Stimulated activated CD8-positive, alpha-beta memory T cell treated with anti-CD3 and anti-CD28 coated beads, Interleukin-12 subunit alpha, Interleukin-12 subunit beta, amount 100 ng/mL, for 24 hours (primary cell): Measurements from ENCODE around the gene PI4KA.

Experiments used
- DNase-seq: peaks from one replicate; pipeline ENCODE4 v3.0.0-alpha.2; 2020; ENCODE audit errors: extremely low read depth

The PI4KA gene

DNA sequence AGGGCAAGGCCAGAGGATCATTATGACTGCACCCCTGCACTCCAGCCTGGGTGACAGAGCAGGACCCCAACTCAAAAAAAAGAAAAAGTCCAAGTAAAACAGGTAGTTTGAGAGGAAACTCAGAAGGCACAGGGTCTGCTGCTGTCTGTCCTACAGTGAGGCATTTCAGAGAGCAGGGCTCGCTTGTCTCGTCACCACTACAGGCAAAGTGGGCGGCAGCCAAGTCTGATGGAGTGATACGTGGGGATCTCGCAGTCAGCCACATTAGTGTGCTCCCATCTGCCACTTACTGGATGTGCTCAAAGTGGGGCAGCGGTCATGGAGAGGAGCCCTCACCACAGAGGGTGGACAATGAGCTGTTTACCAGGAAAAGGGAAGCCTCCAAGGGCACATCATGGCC is 42.1 kb downstream of the PI4KA start:
- no peak for DNase-seq

DNA sequence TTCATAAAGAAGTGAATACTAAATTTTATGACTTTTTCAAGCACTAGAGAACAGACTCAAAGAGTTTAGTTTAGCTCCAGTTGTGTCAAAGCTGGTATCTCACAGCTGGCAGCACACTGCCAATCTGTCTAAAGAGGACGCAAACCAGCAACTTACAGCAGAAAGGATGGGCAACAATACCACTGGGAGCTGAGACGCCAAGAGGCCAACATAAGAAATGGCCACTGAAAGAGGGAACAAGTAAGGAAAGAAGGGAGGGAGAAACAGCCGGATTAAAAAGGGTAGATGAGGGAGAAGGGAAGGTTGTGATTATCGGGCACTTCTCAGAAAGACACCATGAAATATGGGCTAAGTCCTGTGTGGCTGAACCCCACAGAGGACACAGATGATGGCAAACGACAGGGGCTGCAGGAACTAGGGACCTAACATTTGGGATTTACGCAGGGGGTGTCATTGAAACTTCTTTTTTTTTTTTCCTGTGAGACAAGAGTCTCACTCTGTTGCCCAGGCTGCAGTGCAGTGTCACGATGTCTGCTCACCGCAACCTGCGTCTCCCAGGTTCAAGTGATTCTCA is 43.0 kb downstream of the PI4KA start:
- DNase-seq: no peak

DNA sequence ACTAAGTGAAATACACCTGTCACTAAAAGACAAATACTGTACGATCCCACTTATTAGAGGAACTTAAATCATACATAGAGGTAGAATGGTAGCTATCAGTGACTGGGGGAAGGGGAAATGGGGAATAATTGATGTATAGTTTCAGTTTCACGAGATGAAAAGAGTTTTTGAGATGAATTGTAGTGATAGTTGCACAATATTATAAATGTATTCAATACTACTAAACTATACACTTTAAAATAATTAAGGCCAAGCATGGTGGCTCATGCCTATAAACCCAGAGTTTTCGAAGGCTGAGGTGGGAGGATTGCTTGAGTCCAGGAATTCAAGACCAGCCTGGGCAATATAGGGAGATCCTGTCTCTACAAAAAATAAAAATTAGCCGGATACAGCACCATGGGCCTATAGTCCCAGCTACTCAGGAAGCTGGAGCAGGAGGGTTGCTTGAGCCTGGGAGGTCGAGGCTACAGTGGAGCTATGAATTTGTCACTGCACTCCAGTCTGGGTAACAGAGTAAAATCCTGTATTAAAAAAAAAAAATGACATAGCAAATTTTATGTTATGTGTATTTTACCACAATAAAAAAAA is 44.3 kb downstream of the PI4KA start:
- DNase-seq: no peak

DNA sequence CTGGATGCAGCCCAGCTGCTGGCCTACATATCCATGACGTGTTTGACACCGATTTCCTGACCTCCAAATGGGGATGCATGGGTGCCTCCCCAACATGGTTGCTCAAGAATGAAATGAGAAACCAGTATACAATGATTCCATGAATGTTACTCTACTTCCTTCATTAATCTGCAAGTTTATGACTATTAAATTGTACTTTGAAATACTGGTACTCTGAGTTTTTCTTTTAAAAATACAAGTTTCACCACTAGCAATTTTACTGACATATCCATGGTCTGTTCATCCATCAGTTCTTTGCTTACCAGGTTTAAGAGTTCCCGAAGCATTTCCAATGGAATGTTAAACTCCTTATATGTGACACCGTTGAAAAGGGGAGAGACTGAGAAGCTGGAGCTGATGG is 45.6 kb downstream of the PI4KA start:
- no peak for DNase-seq

DNA sequence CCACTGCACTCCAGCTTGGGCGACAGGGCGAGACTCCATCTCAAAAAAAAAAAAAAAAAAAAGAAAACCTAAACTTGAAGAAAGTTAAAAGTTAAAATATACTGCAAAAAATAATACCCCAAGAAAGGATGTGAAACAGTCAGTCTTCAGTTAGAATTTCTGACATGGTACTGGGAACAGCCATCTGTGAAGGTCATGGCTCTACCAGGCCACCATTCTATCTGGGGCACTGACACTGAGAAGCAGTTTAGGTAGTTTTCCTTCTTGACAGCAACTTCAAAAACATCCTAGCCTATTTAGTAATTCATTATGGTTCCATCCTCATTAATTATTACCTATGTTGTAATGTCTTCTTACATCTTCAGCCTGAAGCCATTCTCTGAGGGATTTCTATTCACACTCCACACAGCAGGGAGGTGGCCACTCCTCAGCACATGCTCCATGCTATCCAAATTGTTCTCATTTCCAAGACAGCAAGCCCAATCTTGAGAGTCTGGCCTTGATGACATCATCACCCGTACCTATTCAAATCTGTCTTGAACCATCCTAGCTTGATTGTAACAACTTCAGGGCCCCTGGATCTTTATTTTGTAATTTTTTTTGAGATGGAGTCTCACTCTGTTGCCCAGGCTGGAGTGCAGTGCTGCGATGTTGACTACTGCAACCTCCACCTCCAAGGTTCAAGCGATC is 46.5 kb downstream of the PI4KA start:
- DNase-seq: no peak

DNA sequence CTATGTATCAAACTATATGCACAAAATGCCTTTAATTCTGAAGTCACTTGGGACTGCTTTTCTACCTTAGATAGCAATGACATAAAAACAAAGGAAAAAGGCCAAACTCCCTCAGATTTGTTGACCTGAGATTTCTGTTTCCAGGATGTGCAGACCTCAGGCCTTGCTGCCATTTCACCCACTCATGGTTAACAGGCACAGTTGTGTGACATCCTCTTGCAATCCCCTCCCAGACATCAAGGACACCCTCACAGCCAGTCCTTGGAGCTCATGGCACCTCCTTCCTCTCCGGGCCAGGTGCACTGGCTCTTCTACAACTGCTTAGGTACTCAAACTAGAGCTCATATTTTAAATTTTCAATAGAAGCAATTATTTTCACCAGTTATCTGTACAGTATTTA is 47.4 kb downstream of the PI4KA start:
- no peak for DNase-seq

DNA sequence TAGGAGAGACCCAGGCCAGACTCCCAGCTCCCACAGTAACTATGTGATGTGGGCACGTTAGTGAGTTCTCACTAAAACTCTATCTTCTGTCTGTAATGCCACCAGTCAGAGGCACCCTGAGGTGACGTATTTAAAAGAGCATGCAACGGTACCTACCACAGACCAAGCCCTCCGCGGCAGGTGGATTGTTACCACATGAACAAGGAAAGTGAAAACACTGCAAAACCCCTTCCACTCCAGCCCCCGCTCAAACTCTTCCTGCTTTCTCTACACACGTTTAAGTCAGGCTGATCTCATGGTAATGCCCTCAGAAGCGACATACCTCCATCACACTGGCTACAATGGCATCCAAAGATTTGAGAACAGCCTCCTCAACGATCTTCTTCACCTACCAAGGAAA is 48.0 kb downstream of the PI4KA start:
- no peak for DNase-seq

DNA sequence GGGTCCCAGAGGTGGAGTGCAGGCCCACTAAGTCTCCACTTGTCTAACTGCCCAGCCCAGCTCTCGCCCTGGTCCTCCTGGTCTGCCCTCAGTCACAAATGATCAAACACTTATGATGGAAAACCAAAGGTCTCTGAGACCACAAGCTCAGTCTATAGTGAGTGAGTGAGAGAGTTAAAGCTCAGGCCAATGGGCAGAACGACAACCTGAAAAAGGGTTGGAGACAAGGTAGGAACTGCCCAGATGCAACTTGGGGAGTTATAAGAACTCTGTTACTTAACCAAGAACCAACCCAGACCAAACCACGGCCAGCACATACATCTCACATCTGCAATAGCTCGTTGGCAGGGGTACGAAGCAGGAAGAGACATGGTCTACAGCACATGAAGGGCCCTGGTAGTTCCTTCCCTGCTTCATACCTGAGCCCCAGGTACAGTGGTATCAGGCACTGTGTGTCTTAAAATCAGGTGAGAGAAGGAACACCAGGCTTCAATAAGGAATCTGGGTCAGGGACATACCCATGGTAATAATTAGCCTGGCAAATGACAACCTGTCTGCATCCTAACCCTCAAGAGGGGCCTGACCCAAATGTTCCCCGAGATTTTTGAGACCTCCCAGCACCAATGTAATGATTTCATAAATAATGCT is 48.9 kb downstream of the PI4KA start:
- DNase-seq: no peak

DNA sequence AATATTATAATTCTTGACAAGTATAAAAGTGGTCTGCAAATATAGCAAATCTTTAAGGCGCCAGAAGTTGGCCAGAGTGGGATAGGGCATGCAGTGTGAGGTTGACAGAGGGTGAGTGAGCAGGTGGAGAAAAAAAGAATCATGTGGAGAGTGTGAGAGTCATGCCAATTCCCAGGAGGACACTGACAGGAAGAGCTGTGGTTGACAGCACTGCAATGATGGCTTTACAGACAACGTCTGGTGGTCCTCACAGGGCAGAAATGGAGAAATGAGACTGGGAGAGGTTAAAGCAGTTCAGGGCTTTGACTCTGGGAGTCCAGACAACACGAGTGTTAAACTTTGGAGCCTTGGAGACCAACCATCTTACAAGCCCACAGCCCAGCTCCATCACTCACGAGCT is 49.8 kb downstream of the PI4KA start:
- DNase-seq: no peak

DNA sequence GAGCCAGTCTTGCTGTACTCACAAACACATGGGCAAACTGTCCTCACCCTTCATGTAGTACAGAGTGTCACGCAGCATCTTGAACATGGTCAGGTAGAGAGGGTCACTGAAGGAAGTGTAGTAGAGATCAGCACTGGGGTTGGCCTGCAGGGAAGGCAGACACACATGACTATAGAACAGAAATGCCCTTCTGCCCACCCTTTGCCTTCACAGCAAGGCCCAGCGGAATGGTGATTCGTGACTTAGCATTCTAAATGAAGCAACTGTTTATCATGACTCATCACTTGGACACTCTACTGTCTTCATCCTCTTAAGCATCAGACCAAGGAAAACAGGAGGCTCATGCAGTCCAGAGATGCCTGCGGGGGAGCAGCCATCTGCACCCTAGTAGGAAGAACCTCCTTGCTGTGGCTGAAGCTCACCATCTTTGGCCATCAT is 51.3 kb downstream of the PI4KA start:
- DNase-seq: no peak

DNA sequence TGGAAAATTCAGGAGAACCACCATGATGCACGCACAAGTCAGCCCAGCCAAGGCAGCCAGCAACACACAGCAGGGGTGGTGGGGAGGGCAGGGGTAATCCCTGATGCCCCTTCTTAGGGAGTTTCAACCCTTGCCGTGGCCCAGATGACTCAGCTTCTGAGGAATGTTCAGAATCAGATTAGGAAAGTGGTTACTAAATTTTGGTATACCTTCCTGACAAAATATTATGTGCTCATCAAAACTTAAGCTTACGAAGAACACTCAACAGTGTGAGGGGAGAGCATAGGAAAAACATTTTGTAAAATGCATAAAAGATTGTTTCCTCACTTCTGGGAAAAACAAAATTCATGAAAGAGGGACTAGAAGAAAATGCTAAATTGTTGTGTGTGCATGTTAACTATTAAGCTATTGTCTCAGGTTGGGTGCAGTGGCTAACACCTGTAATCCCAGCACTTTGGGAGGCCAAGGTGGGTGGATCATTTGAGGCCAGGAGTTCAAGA is 52.6 kb downstream of the PI4KA start:
- no peak for DNase-seq

DNA sequence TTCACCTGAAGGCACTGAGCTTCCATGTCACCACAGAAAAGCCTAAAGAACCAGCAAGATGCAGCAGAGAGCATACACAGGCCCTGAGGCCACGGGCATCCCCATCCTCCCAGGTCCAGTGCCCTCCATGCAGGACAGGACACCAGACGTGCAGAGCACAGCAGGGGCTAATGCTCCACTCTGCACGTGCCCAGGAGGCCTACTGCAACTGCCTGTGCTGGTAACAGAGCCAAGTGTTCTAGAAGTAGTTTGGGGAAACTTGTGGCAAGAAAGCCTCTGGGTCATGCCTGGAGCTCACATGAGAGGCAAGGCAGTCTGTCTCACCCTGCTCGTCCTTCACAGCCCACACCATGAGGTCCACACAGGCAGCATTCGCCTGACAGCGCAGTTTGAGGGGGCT is 54.0 kb downstream of the PI4KA start:
- no peak for DNase-seq

DNA sequence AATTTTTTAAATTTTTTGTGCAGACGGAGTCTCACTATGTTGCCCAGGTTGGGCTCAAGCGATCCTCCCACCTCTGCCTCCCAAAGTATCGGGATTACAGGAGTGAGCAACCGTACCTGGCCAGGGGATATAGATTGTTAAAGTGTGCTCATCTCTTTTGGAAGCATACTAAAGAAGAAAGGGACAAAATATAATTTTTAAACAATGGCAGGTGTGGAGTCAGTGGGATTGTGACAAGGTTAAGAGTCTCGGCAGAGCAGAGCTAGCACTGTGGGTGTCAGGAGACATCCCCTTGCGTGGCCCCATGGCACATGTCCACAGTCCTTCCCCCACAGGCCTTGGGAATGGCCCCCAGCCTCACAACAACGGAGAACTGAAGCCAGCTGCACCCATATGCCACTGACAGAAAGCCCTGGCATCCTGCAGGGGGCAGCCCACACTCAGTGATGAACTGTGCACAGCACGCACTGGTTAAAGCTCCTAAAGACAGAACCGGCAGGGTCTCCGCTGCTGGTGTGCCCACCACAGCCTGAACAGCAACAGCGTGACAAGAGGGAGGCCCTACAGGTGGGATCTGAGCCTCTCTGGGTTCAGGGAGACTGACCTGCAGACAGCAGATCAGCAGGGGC is 54.8 kb downstream of the PI4KA start:
- no peak for DNase-seq

DNA sequence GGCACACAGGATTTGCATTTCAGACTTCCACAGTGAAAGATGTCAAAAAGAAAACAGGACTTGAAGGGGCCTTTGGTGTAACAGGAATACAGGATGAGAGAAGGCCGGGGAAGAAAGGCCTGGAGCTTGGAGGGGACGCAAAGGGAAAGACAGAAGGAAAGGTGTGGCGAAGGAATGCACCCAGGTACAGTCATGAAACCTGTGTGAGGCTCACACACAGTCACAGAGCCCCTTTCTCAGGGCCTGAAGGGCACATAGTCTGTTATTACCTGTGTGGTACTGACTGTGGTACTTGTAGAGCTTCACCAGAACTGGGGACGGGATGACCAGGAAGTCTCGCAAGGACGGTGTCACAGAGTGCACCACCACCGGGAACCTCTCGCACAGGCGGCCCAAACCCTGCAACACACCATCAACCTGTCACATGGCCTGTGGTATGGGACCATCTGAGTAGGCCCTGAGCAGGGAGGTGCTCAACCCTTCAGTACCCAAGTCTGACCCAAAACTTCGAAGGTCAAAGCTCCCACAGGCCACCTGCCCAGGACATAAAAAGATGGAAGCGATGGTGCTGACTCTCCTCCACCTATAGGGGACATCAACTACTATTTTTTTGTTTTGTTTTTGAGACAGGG is 55.6 kb downstream of the PI4KA start:
- DNase-seq: no peak

DNA sequence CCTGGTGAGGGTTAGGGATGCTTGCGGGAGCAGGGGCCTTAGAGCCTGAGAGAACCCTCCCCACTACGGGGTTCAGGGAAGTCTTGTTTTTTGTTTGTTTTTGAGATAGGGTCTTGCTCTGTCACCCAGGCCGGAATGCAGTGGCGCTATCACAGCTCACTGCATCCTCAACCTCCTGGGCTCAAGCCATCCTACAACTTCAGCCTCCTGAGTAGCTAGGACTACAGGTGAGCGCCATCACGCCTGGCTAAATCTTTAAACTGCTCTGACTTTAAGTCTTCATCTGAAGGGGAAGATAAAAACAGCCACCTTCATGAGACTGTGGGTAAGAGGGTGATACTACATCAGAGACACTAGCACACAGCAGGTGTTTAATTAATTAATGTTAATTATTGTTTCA is 56.2 kb downstream of the PI4KA start:
- no peak for DNase-seq

DNA sequence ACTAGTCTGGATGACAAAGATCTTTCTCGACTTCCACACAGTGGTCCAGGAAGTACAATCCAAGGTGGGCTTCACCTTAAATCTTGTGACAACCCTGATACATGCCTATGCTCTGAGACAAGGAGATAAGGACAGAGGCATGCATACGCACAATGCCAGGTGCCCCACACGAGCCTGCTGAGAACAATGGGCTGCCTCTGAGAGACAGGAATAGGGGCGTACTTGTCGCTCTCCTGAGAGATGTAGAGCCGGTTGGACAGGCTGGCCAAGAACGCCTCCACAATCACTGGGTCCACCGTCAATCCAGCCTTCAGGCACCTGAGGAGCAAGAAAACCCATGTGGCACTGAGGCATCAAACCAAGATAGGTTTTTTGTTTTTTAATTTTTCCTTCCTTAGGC is 59.2 kb downstream of the PI4KA start:
- DNase-seq: no peak

DNA sequence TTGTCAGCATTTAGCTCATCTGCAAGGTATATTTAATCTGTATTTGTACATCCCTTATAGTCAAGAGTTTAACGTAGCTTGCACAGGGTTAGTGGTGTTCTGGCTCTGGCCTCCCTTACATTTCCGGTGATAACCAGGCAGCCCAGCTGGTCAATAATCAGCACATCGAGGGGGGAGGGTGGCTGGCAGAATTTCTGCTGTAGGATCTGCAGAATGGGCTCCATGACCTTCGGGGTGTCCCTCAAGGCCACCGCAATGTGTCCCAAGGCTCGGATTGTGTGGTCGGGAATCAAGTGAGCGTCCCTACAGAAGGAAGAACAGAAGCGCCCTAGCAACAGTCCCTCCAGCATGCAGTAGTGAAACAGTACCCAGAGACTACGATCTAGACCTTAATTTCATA is 59.6 kb downstream of the PI4KA start:
- DNase-seq: no peak

DNA sequence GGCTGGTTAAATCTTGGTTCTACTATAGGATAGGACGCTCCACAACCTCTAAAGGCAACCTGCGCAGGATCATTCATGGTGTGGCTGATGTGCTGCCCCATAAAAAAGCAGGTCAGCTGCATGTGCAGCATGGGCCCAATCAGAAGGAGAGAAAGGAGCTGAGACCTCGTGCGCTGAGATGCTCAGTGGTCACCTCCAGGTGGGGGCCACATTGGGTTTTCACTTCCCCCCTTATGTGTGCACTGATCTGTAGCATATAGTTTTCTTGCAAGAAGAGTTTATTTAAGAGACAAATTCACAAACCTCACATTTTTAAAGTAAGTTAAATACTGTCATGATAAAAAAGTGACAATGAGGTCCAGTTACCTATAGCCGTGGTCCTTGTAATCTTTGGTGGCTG is 60.4 kb downstream of the PI4KA start:
- DNase-seq: no peak

DNA sequence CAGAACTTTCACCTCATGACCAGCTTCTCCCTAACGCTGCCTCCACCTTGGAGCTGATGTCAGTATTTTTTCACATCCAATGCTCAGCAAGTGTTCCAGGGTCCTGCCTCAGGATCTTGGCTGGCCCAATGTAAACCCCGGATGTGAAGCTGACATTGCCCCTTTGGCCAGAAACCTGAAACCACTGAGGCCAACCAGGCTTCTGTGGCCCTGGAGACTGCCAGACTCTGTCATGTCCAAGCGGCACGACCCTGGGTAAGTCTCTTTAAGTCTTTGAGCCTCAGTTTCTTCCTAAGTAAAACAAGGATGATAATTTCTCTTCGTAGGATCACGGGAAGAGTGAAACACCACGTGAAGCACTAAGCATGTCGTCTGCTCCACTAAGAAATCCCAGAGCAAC is 61.9 kb downstream of the PI4KA start:
- no peak for DNase-seq

DNA sequence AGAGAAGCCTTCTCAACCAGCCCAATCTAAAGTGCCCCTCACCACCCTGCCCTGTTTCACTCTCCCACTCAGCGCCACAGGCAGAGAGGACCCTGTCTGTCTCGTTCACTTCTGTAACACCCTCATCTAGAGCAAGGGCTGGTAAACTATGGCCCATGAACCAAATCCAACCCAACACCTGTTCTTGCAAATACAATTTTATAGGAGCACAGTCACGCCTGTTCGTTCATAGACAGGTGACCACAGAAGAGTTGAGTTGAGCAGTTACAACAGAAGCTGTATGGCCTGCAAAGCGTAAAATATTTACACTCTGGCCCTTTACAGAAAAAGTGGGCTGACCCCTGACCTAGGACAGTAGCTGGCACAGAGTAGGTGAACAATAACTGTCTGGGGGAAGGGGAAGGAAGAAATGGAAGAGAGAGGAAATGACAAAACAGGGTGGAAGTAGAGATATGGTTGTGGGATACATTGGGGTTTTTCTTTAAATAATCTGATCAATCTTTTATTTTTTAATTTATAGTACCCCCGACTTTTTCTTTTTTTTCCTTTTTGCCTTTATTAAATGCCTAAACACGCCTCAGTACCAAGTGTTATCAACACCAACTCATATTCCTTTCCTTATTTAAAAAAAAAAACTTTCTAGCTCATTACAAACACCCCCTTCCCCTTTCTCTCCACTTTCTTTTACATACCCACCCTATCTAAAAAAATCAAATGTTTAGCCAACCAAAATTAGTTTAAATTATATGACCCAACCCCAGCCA is 63.8 kb downstream of the PI4KA start:
- no peak for DNase-seq
